ENCODE results near the gene DDA1. TPM values are rescaled to one million over a fixed set of nuclear protein-coding genes. Genes with fewer than 3 reads are reported as not detected.

Gene DDA1
- total and polyA plus RNA-seq, 9 of the 15 experiments (the other 6 are each of a cell fraction or from before 2014, with no cell fraction given): 1.4 to 83.8 (median 33.8) TPM

- TF ChIP-seq CHD1 (IDR thresholded peaks at IDR 0.05; ENCODE audit: low read length) (no peak), MTA2 (IDR thresholded peaks at IDR 0.05; ENCODE audit: low read depth) (no peak), SREBF2 (CRISPR knock-in tag; IDR thresholded peaks at IDR 0.05) (no peak), CXXC5 (CRISPR knock-in tag; IDR thresholded peaks at IDR 0.05) (peak; percentile 60), ZNF175 (CRISPR knock-in tag; IDR thresholded peaks at IDR 0.05; ENCODE audit: low read depth) (no peak), BDP1 (IDR thresholded peaks at IDR 0.05; ENCODE audit: insufficient read depth, insufficient read length) (no peak)
- TF ChIP-seq, protein P1, sequence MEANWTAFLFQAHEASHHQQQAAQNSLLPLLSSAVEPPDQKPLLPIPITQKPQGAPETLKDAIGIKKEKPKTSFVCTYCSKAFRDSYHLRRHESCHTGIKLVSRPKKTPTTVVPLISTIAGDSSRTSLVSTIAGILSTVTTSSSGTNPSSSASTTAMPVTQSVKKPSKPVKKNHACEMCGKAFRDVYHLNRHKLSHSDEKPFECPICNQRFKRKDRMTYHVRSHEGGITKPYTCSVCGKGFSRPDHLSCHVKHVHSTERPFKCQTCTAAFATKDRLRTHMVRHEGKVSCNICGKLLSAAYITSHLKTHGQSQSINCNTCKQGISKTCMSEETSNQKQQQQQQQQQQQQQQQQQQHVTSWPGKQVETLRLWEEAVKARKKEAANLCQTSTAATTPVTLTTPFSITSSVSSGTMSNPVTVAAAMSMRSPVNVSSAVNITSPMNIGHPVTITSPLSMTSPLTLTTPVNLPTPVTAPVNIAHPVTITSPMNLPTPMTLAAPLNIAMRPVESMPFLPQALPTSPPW (CRISPR knock-in tag; IDR thresholded peaks at IDR 0.05): peak; percentile 53
Observed at GRCh38 chr19:17305517-17306284, 3.7 kb upstream of the DDA1 start, which contains the start of gene MRPL34 (continued).

GRCh38 chr19:17306285-17306714 is 3.1 kb upstream of the DDA1 start:
- peak; percentile 11 for FAIRE-seq
- Histone ChIP-seq H3K4me3 (peak overlapping the region; percentile 58), H3K9me3 (replicated peaks; ENCODE audit: control insufficient read depth, insufficient read depth, low read depth, low read length) (no peaks in the 10 kb centered on the region), H2AFZ (ENCODE audit: low read depth, low read length) (peak overlapping the region; percentile 85), H3K4me1 (replicated peaks in 1 of 2; ENCODE audit: control insufficient read depth in 2 of 2, insufficient read depth in 2 of 2, low read length in 2 of 2) (peaks cover 32 to 68% of the 10 kb centered on the region in 2 experiments; a peak in 4 of 5 replicates), H3K9ac (ENCODE audit: insufficient read depth in 1 of 2, low read depth in 2 of 2, low read length in 2 of 2) (peak overlapping the region; percentile 84 to 94), H3K27ac (ENCODE audit: extremely low read depth, low read depth, low read length) (peak overlapping the region; percentile 86), H4K20me1 (replicated peaks; ENCODE audit: control insufficient read depth, insufficient read depth, low read length) (0 out of 2 replicates have a peak, but pooled peaks cover 5% of the 10 kb centered on the region), H3K9me1 (ENCODE audit: control insufficient read depth, insufficient read depth, low read length) (no peaks in the 10 kb centered on the region), H3K27me3 (ENCODE audit: control insufficient read depth in 2 of 2, insufficient read depth in 2 of 2, low read length in 2 of 2) (no peaks in the 10 kb centered on the region), H3K36me3 (ENCODE audit: control insufficient read depth, insufficient read depth, low read length) (peaks cover 16% of the 10 kb centered on the region), H3K79me2 (ENCODE audit: control insufficient read depth, insufficient read depth, low read length) (peaks cover 51% of the 10 kb centered on the region), H3K4me2 (ENCODE audit: insufficient read depth, low read length) (peak overlapping the region; percentile 94)
- no peak for ATAC-seq
- in situ Hi-C loops (cut with MboI) (no loop called here), intact Hi-C loops (cut with micrococcal nuclease) (no loop called here)
- no peak for DNase-seq (ENCODE audit: extremely low read depth in 1 of 4, low spot score in 3 of 4)
- ChIA-PET CTCF (ENCODE audit: low intra/inter-chr PET ratio) (interaction anchor here (1.1 kb wide), 1 partner anchor 28 kb away, joined by 3 read pairs; the partner anchor contains the start of gene ANO8), POLR2A (interaction anchor here (0.7 to 7.7 kb wide), 4 partner anchors 18 to 975 kb away, joined by 4 to 78 read pairs (median 4); partner anchors contain the start of genes ANO8 and JUND)
- BruUV-seq (replicated peaks): no TSS peak
- under 1% methylated on average over 28 of the region's 28 CpGs for WGBS (ENCODE audit: insufficient coverage, low coverage, missing lambda C conversion rate)
- TF ChIP-seq LEF1 (IDR thresholded peaks at IDR 0.05): peak; percentile 0; the same call in 1 of the 2 replicates
- TF ChIP-seq ARID1B (IDR thresholded peaks at IDR 0.05): 0 out of 2 replicates have a peak, but pooled peaks have one; percentile 8
- TF ChIP-seq KAT7 (CRISPR knock-in tag; IDR thresholded peaks at IDR 0.05; ENCODE audit: borderline replicate concordance): 0 out of 2 replicates have a peak, but pooled peaks have one; percentile 13
- TF ChIP-seq PPARD (CRISPR knock-in tag; IDR thresholded peaks at IDR 0.05): no peak
- no peak for TF ChIP-seq ZNF217 (CRISPR knock-in tag; IDR thresholded peaks at IDR 0.05)
- TF ChIP-seq RBFOX2 (IDR thresholded peaks at IDR 0.05; ENCODE audit: low read depth, low read length): peak; percentile 10
- TF ChIP-seq OTX1 (CRISPR knock-in tag; IDR thresholded peaks at IDR 0.05): no peak
- TF ChIP-seq CBX8 (IDR thresholded peaks at IDR 0.05; ENCODE audit: borderline replicate concordance, extremely low read depth, low read depth, low read length, poor library complexity, severe bottlenecking): no peak
- 0 out of 2 replicates have a peak, but pooled peaks have one; percentile 4 for TF ChIP-seq ETV5 (CRISPR knock-in tag; IDR thresholded peaks at IDR 0.05; ENCODE audit: low read depth)
- no peak for TF ChIP-seq ZNF165 (CRISPR knock-in tag; IDR thresholded peaks at IDR 0.05; ENCODE audit: borderline replicate concordance)

All from K562 (cell line).